Measurements from ENCODE around the gene TULP3. TPM values are rescaled to one million over a fixed set of nuclear protein-coding genes. Genes with fewer than 3 reads are reported as not detected.

TULP3 gene
- total RNA-seq, 1 donor, result 43.4 TPM

- Histone ChIP-seq H3K4me2 (ENCODE audit: insufficient read depth, low read length) (peak overlapping the region; percentile 97), H3K36me3 (ENCODE audit: insufficient read depth, low read length) (peaks cover 21% of the 10 kb centered on the region), H3K4me1 (ENCODE audit: insufficient read depth, low read length) (peaks cover 33% of the 10 kb centered on the region), H3K9me3 (ENCODE audit: low read depth, low read length) (no peaks in the 10 kb centered on the region), H3K79me2 (ENCODE audit: insufficient read depth, low read length) (peaks cover 64% of the 10 kb centered on the region), H3K27ac (ENCODE audit: low read depth, low read length) (peak overlapping the region; percentile 51), H4K20me1 (ENCODE audit: insufficient read depth, low read length) (peaks cover 29% of the 10 kb centered on the region), H3K27me3 (ENCODE audit: insufficient read depth, low read length) (no peaks in the 10 kb centered on the region), H3K4me3 (ENCODE audit: insufficient read depth, low read length) (peak overlapping the region; percentile 99), H2AFZ (ENCODE audit: low read length) (no peak overlapping the region)
- TF ChIP-seq CTCF (IDR thresholded peaks at IDR 0.05; ENCODE audit: extremely low read depth, low read depth, low read length), result no peak
- no peak for DNase-seq (ENCODE audit: insufficient read length, low spot score, missing footprints)
Measured at GRCh38 chr12:2892246-2892645, 1.6 kb downstream of the TULP3 start.

- no peak overlapping the region for H3K4me3 ChIP-seq (ENCODE audit: insufficient read depth, low read length)
- peak overlapping the region; percentile 25 for H3K4me2 ChIP-seq (ENCODE audit: insufficient read depth, low read length)
- peaks cover 31% of the 10 kb centered on the region for H4K20me1 ChIP-seq (ENCODE audit: insufficient read depth, low read length)
- peak; percentile 68 for DNase-seq (ENCODE audit: insufficient read length, low spot score, missing footprints)
- TF ChIP-seq CTCF (IDR thresholded peaks at IDR 0.05; ENCODE audit: extremely low read depth, low read depth, low read length), result no peak
- H2AFZ ChIP-seq (ENCODE audit: low read length), result no peak overlapping the region
- no peaks in the 10 kb centered on the region for H3K27me3 ChIP-seq (ENCODE audit: insufficient read depth, low read length)
- H3K4me1 ChIP-seq (ENCODE audit: insufficient read depth, low read length), result peaks cover 33% of the 10 kb centered on the region
- H3K27ac ChIP-seq (ENCODE audit: low read depth, low read length), result peak overlapping the region; percentile 51
- peaks cover 17% of the 10 kb centered on the region for H3K36me3 ChIP-seq (ENCODE audit: insufficient read depth, low read length)
- no peaks in the 10 kb centered on the region for H3K9me3 ChIP-seq (ENCODE audit: low read depth, low read length)
- H3K79me2 ChIP-seq (ENCODE audit: insufficient read depth, low read length), result peaks cover 71% of the 10 kb centered on the region
Measured at GRCh38 chr12:2893007-2893406, 2.3 kb downstream of the TULP3 start.

- no peak overlapping the region for H3K4me3 ChIP-seq (ENCODE audit: insufficient read depth, low read length)
Measured at GRCh38 chr12:2895051-2895451, 4.4 kb downstream of the TULP3 start.

GRCh38 chr12:2895511-2895910 lies 4.8 kb downstream of the TULP3 start:
- H3K27me3 ChIP-seq (ENCODE audit: insufficient read depth, low read length), result no peaks in the 10 kb centered on the region
- no peak for TF ChIP-seq CTCF (IDR thresholded peaks at IDR 0.05; ENCODE audit: extremely low read depth, low read depth, low read length)
- no peak overlapping the region for H3K4me2 ChIP-seq (ENCODE audit: insufficient read depth, low read length)

More at GRCh38 chr12:2895051-2895451, 4.4 kb downstream of the TULP3 start:
- no peaks in the 10 kb centered on the region for H3K9me3 ChIP-seq (ENCODE audit: low read depth, low read length)
- no peak overlapping the region for H3K4me2 ChIP-seq (ENCODE audit: insufficient read depth, low read length)
- H3K79me2 ChIP-seq (ENCODE audit: insufficient read depth, low read length), result peaks cover 88% of the 10 kb centered on the region
- no peak for TF ChIP-seq CTCF (IDR thresholded peaks at IDR 0.05; ENCODE audit: extremely low read depth, low read depth, low read length)
- peaks cover 31% of the 10 kb centered on the region for H3K4me1 ChIP-seq (ENCODE audit: insufficient read depth, low read length)
- H3K36me3 ChIP-seq (ENCODE audit: insufficient read depth, low read length), result peaks cover 3% of the 10 kb centered on the region
- H2AFZ ChIP-seq (ENCODE audit: low read length), result no peak overlapping the region
- H4K20me1 ChIP-seq (ENCODE audit: insufficient read depth, low read length), result peaks cover 40% of the 10 kb centered on the region
- peak; percentile 52 for DNase-seq (ENCODE audit: insufficient read length, low spot score, missing footprints)
- no peaks in the 10 kb centered on the region for H3K27me3 ChIP-seq (ENCODE audit: insufficient read depth, low read length)
- no peak overlapping the region for H3K27ac ChIP-seq (ENCODE audit: low read depth, low read length)

More at GRCh38 chr12:2895511-2895910, 4.8 kb downstream of the TULP3 start:
- DNase-seq (ENCODE audit: insufficient read length, low spot score, missing footprints), result no peak
- Histone ChIP-seq H3K36me3 (ENCODE audit: insufficient read depth, low read length) (peaks cover 3% of the 10 kb centered on the region), H3K4me1 (ENCODE audit: insufficient read depth, low read length) (peaks cover 27% of the 10 kb centered on the region), H3K9me3 (ENCODE audit: low read depth, low read length) (no peaks in the 10 kb centered on the region), H3K4me3 (ENCODE audit: insufficient read depth, low read length) (no peak overlapping the region), H4K20me1 (ENCODE audit: insufficient read depth, low read length) (peaks cover 43% of the 10 kb centered on the region), H3K79me2 (ENCODE audit: insufficient read depth, low read length) (peaks cover 93% of the 10 kb centered on the region), H3K27ac (ENCODE audit: low read depth, low read length) (peak overlapping the region; percentile 1), H2AFZ (ENCODE audit: low read length) (no peak overlapping the region)

Measured in osteoblast (primary cell).